Breast epithelium (tissue), 3 donors: ENCODE measurements around the gene MYD88.

ENCODE experiments used
- POLR2A ChIP-seq: fragments of 450-650 bp; IDR thresholded peaks from one replicate; pipeline ENCODE4 v1.6.1; 2016; ENCODE audit warnings: antibody characterized with exemption, mild to moderate bottlenecking, moderate library complexity
- POLR2AphosphoS5 ChIP-seq, 3 donors: sonication (generic); formaldehyde crosslinking; IDR thresholded peaks; one replicate each; pipeline ENCODE4 v1.6.1; 2017; ENCODE audit warnings: antibody characterized with exemption in 3 of 3
- TF ChIP-seq, protein P1 (sequence below), 3 donors: fragments of 450-650 bp; IDR thresholded peaks; one replicate each; pipeline ENCODE4 v1.5.1; 2016 to 2017; ENCODE audit warnings: antibody characterized with exemption in 3 of 3, mild to moderate bottlenecking in 3 of 3, moderate library complexity in 3 of 3

- TF ChIP-seq, protein P1, sequence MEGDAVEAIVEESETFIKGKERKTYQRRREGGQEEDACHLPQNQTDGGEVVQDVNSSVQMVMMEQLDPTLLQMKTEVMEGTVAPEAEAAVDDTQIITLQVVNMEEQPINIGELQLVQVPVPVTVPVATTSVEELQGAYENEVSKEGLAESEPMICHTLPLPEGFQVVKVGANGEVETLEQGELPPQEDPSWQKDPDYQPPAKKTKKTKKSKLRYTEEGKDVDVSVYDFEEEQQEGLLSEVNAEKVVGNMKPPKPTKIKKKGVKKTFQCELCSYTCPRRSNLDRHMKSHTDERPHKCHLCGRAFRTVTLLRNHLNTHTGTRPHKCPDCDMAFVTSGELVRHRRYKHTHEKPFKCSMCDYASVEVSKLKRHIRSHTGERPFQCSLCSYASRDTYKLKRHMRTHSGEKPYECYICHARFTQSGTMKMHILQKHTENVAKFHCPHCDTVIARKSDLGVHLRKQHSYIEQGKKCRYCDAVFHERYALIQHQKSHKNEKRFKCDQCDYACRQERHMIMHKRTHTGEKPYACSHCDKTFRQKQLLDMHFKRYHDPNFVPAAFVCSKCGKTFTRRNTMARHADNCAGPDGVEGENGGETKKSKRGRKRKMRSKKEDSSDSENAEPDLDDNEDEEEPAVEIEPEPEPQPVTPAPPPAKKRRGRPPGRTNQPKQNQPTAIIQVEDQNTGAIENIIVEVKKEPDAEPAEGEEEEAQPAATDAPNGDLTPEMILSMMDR (IDR thresholded peaks at IDR 0.05) = no peak
- TF ChIP-seq POLR2AphosphoS5 (IDR thresholded peaks at IDR 0.05) (no peak), POLR2A (no peak)
These were observed 30.5 kb downstream of the MYD88 start for GRCh38 chr3:38169027-38169317.
